ENCODE results near the gene KCNB1. TPM values are rescaled to one million over a fixed set of nuclear protein-coding genes. Genes with fewer than 3 reads are reported as not detected.

The KCNB1 gene
- total and polyA plus RNA-seq, 2 of the 4 experiments (the other 2 are of a cell fraction): 0.05 TPM; not detected in 1

GRCh38 chr20:49483018-49483695 is 689 bp upstream of the KCNB1 start (continued):
- TF ChIP-seq POLR2A (IDR thresholded peaks at IDR 0.05; ENCODE audit: low read depth, low read length) (no peak), RAD21 (IDR thresholded peaks at IDR 0.05; ENCODE audit: low read length) (no peak), MXI1 (IDR thresholded peaks at IDR 0.05; ENCODE audit: borderline replicate concordance, low read depth, low read length) (no peak), MAZ (IDR thresholded peaks at IDR 0.05; ENCODE audit: borderline replicate concordance, low read depth, low read length) (no peak), FOS (IDR thresholded peaks at IDR 0.05; ENCODE audit: low read depth, low read length) (no peak), NFE2L2 (IDR thresholded peaks at IDR 0.05; ENCODE audit: low read depth, low read length) (no peak)

DNA sequence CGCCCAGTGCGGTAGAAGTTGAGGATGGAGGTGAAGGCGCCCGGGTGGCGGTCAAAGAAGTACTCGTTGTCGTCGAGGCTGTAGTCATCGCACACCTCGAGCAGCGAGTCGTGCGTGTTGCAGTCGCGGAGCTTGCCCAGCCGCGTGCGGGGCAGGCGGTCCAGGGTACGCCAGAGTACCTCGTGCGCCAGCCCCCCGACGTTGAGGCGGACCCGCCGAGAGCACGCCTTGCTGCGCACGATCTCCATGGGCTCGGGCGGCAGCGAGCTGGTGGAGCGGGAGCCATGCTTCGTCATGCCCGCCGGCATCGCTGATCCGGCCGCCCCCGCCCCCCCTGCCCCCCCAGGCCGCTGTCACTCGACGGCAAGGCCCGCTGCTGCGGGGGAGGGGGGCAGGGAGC is 295 bp downstream of the KCNB1 start:
- Histone ChIP-seq H3K9ac (ENCODE audit: low read depth, low read length) (no peak overlapping the region), H3K56ac (ENCODE audit: extremely low read depth, insufficient read depth, low read length) (no peak overlapping the region), H4K20me1 (ENCODE audit: insufficient read depth, low read length) (0 out of 2 replicates have a peak, but pooled peaks cover 6% of the 10 kb centered on the region), H3K4me3 (ENCODE audit: insufficient read depth, low read depth, low read length) (no peak overlapping the region), H3K18ac (ENCODE audit: low read depth, low read length) (no peak overlapping the region), H4K91ac (ENCODE audit: insufficient read depth, low read depth, low read length) (no peak overlapping the region), H2BK120ac (ENCODE audit: low read depth, low read length) (no peak overlapping the region), H2AK9ac (replicated peaks; ENCODE audit: low read depth, low read length, poor library complexity) (no peak overlapping the region), H2AFZ (replicated peaks; ENCODE audit: low read length, poor library complexity) (no peak overlapping the region), H2BK15ac (ENCODE audit: low read depth, low read length) (no peak overlapping the region), H3K27me3 (ENCODE audit: control insufficient read depth, insufficient read depth, low read length) (peaks cover 67% of the 10 kb centered on the region), H3K4ac (ENCODE audit: low read depth, low read length) (no peak overlapping the region), H3K23ac (ENCODE audit: low read depth, low read length) (no peak overlapping the region), H2BK5ac (ENCODE audit: low read depth, low read length, poor library complexity, severe bottlenecking) (no peak overlapping the region), H2BK20ac (ENCODE audit: low read depth, low read length) (no peak overlapping the region), H3K36me3 (ENCODE audit: control insufficient read depth, insufficient read depth, low read length) (no peaks in the 10 kb centered on the region), H3K14ac (replicated peaks; ENCODE audit: low read depth, low read length) (no peak overlapping the region), H3K4me2 (ENCODE audit: low read depth, low read length) (no peak overlapping the region), H3K79me1 (ENCODE audit: low read depth in 1 of 2, low read length in 2 of 2) (no peaks in the 10 kb centered on the region), H2AK5ac (ENCODE audit: low read depth, low read length) (no peak overlapping the region), H4K8ac (ENCODE audit: low read depth in 2 of 2, low read length in 2 of 2) (no peak overlapping the region), H4K5ac (ENCODE audit: low read depth, low read length) (no peak overlapping the region), H3K4me1 (ENCODE audit: control insufficient read depth, insufficient read depth, low read length) (no peaks in the 10 kb centered on the region), H3K9me3 (ENCODE audit: control insufficient read depth, insufficient read depth, low read length) (0 out of 2 replicates have a peak, but pooled peaks cover 2% of the 10 kb centered on the region), H3K9me1 (ENCODE audit: insufficient read depth, low read length) (0 out of 2 replicates have a peak, but pooled peaks cover 3% of the 10 kb centered on the region), H3K27ac (ENCODE audit: insufficient read depth, low read length) (no peak overlapping the region)
- BruUV-seq (replicated peaks): no TSS peak
- WGBS, 2 experiments (ENCODE audit: extremely low coverage in 2 of 2, insufficient read length in 1 of 2): 62% methylated on average over 18 of the region's 46 CpGs; no CpG with 5 or more reads in 1 of the 2 experiments
- in situ Hi-C loops (cut with MboI; ENCODE audit: low sequenced_read_pairs): no loop called here
- TF ChIP-seq SMC3 (IDR thresholded peaks at IDR 0.05; ENCODE audit: low read depth, low read length): no peak
- no peak for TF ChIP-seq POLR2A (IDR thresholded peaks at IDR 0.05; ENCODE audit: low read depth, low read length)
- no peak for TF ChIP-seq MAZ (IDR thresholded peaks at IDR 0.05; ENCODE audit: borderline replicate concordance, low read depth, low read length)
- TF ChIP-seq USF2 (IDR thresholded peaks at IDR 0.05; ENCODE audit: low read depth, low read length): no peak
- TF ChIP-seq MAFK (IDR thresholded peaks at IDR 0.05; ENCODE audit: low read depth, low read length): no peak
- dilution Hi-C loops (cut with HindIII; ENCODE audit: low sequenced_read_pairs, unreplicated experiment): no loop called here
- POLR2A ChIA-PET (ENCODE audit: unreplicated experiment): no interaction called here
- ATAC-seq (ENCODE audit: low read depth) (no peak), DNase-seq (no peak)
- CTCF ChIA-PET: no interaction called here
- intact Hi-C loops (cut with micrococcal nuclease): loop anchor here (5.0 to 10.0 kb wide), 2 partner anchors 50 to 97 kb away; no protein-coding TSS in a partner anchor

Measured in IMR-90 (cell line).